Ovary (tissue), 9 donors: ENCODE measurements around the gene SYT2. TPM values are rescaled to one million over a fixed set of nuclear protein-coding genes. Genes with fewer than 3 reads are reported as not detected.
"Not testable (repeated sequence)": the region's sequence is repeated elsewhere in the genome, so short reads cannot be mapped to it uniquely, and the experiment has no call there.

Source experiments
- DNase-seq, 5 donors: peaks; one replicate each; pipeline ENCODE4 v3.0.0-alpha.2; 2019 to 2020
- H3K27ac ChIP-seq, 2 donors: fragments of 200-600 bp; one replicate each; pipeline versions ENCODE4 v1.5.1 to v1.8.0; 2019 to 2022
- H3K27me3 ChIP-seq: fragments of 200-600 bp; one replicate; pipeline ENCODE4 v1.8.0; 2022
- H3K36me3 ChIP-seq: fragments of 200-600 bp; sonication (generic); one replicate; pipeline ENCODE4 v1.5.1; 2019
- H3K4me1 ChIP-seq: one replicate; pipeline ENCODE4 v1.8.1; 2013; ENCODE audit warnings: mild to moderate bottlenecking, moderate library complexity; ENCODE audit not compliant: insufficient read depth
- H3K4me3 ChIP-seq: fragments of 200-600 bp; sonication (generic); one replicate; pipeline ENCODE4 v1.5.1; 2017
- H3K9me3 ChIP-seq, 2 donors: fragments of 200-600 bp in 1 of 2; sonication (generic) in 1 of 2; one replicate each; pipeline versions ENCODE4 v1.5.1 to v1.8.1; 2013 to 2019; ENCODE audit warnings: mild to moderate bottlenecking in 1 of 2, moderate library complexity in 1 of 2
- CTCF ChIP-seq, 3 donors: fragments of 450-650 bp in 2 of 3; fragments of 200-600 bp in 1 of 3; IDR thresholded peaks; one replicate each; pipeline versions ENCODE4 v1.5.1 to v1.8.0; 2016 to 2022; ENCODE audit warnings: antibody characterized with exemption in 3 of 3, mild to moderate bottlenecking in 1 of 3
- EP300 ChIP-seq: sonication (generic); formaldehyde crosslinking; IDR thresholded peaks from one replicate; pipeline ENCODE4 v1.6.1; 2017; ENCODE audit warnings: antibody characterized with exemption
- POLR2A ChIP-seq: fragments of 450-650 bp; IDR thresholded peaks from one replicate; pipeline ENCODE4 v1.6.1; 2017; ENCODE audit warnings: antibody characterized with exemption, mild to moderate bottlenecking, moderate library complexity
- WGBS, 3 donors: extraction: QIAGEN DNeasy Blood & Tissue Kit in 1 of 3; methylation state at CpG; one replicate each; pipeline versions ENCODE4 v1.1.5 to v1.1.7; 2013 to 2017; 5-methylcytosine and 5-hydroxymethylcytosine counted together
- intact Hi-C, 4 donors: fragments of 100-400 bp; cut with DNase I; formaldehyde crosslinking; loops; one replicate each; pipeline versions ENCODE4 v1.11.0 to v1.15.1; 2022 to 2023
- polyA plus RNA-seq, 2 donors: library from polyadenylated mRNA; stranded (reverse); fragments of 200-250 nt in 1 of 2; fragments of 350-450 nt in 1 of 2; fragmentation: Illumina TruSeq in 1 of 2; extraction: RNeasy Lipid Tissue Mini Kit (QIAGEN cat#74804) in 1 of 2; gene quantifications; one replicate each; pipeline ENCODE4 v1.2.3, GENCODE V29; 2013 to 2014
- total RNA-seq, 7 donors: library from RNA; depleted of rRNA in 2 of 7; stranded (reverse); fragments of >200 nt in 2 of 7; fragmentation: NEBNext Ultra II Directional in 3 of 7; extraction: Animal tissue kit (Norgen Biotek cat#: 25700) in 3 of 7; gene quantifications; one replicate each; pipeline versions ENCODE4 v1.1.0 to v1.2.4, GENCODE V29; 2016 to 2023
- donor health status: DM: no; HTN: no; CAD: no; lungs with moderate emphysema.
- donor health status: DM: no; HTN: no; CAD: no.
- donor health status: Bipolar disorder and iron deficiency.
- donor health status: DM: yes; HTN: yes; CAD: no.
- donor health status: DM: no; HTN: no; CAD: no.
- donor health status: DM: yes; HTN: yes; CAD: no.

Gene SYT2
- total and polyA plus RNA-seq, 9 donors, result 0.34 to 5.5 (median 0.57) TPM; not detected in 1

GRCh38 chr1:202733251-202733650 lies 23.0 kb upstream of the SYT2 start:
- Histone ChIP-seq H3K27me3 (no peaks in the 10 kb centered on the region), H3K36me3 (no peaks in the 10 kb centered on the region), H3K4me1 (no peaks in the 10 kb centered on the region), H3K4me3 (no peak overlapping the region), H3K27ac (no peak overlapping the region), H3K9me3 (no peaks in the 10 kb centered on the region)
- TF ChIP-seq CTCF (IDR thresholded peaks at IDR 0.05) (no peak), POLR2A (no peak), EP300 (no peak)
- intact Hi-C loops, result no loop called here
- DNase-seq, result no peak
- 89% methylated on average over 10 of the region's 10 CpGs for WGBS, 3 donors

- intact Hi-C loops, result loop anchor here in 1 of 4 donors (10.0 kb wide), 1 partner anchor 264 kb away; no protein-coding TSS in a partner anchor
- Histone ChIP-seq H3K4me1 (no peaks in the 10 kb centered on the region), H3K27ac (no peak overlapping the region), H3K27me3 (no peaks in the 10 kb centered on the region), H3K4me3 (no peak overlapping the region), H3K9me3 (no peaks in the 10 kb centered on the region), H3K36me3 (no peaks in the 10 kb centered on the region)
- WGBS, 3 donors, result 80 to 84% (median 81%) methylated on average over 4 of the region's 4 CpGs
- no peak for DNase-seq
- TF ChIP-seq CTCF (IDR thresholded peaks at IDR 0.05) (no peak), POLR2A (no peak), EP300 (no peak)
Observed at GRCh38 chr1:202728951-202729350, 18.7 kb upstream of the SYT2 start.

GRCh38 chr1:202725526-202725925 lies 15.3 kb upstream of the SYT2 start:
- intact Hi-C loops, result loop anchor here in 1 of 4 donors (10.0 kb wide), 1 partner anchor 261 kb away; no protein-coding TSS in a partner anchor
- H3K27me3 ChIP-seq, result no peaks in the 10 kb centered on the region
- TF ChIP-seq EP300 (no peak), CTCF (IDR thresholded peaks at IDR 0.05) (no peak), POLR2A (no peak)
- H3K36me3 ChIP-seq, result no peaks in the 10 kb centered on the region
- H3K9me3 ChIP-seq, result no peaks in the 10 kb centered on the region
- no peak overlapping the region for H3K4me3 ChIP-seq
- no peak for DNase-seq
- WGBS, 3 donors, result 86 to 95% (median 87%) methylated on average over 3 of the region's 3 CpGs
- no peak overlapping the region for H3K27ac ChIP-seq
- no peaks in the 10 kb centered on the region for H3K4me1 ChIP-seq

GRCh38 chr1:202723708-202724107 lies 13.5 kb upstream of the SYT2 start:
- H3K4me3 ChIP-seq, result no peak overlapping the region
- H3K27ac ChIP-seq, result no peak overlapping the region
- H3K27me3 ChIP-seq, result no peaks in the 10 kb centered on the region
- 63 to 75% (median 66%) methylated on average over 7 of the region's 7 CpGs for WGBS, 3 donors
- no peaks in the 10 kb centered on the region for H3K4me1 ChIP-seq
- no peaks in the 10 kb centered on the region for H3K36me3 ChIP-seq
- intact Hi-C loops, result loop anchor here in 1 of 4 donors (10.0 kb wide), 1 partner anchor 259 kb away; no protein-coding TSS in a partner anchor
- TF ChIP-seq CTCF (IDR thresholded peaks at IDR 0.05) (no peak), POLR2A (no peak)
- no peaks in the 10 kb centered on the region for H3K9me3 ChIP-seq
- DNase-seq, result no peak

GRCh38 chr1:202723046-202723445 lies 12.8 kb upstream of the SYT2 start:
- not testable (repeated sequence) for H3K36me3 ChIP-seq, H3K4me3 ChIP-seq, DNase-seq, H3K4me1 ChIP-seq, H3K27ac ChIP-seq, H3K27me3 ChIP-seq, H3K9me3 ChIP-seq
- intact Hi-C loops, result loop anchor here in 1 of 4 donors (10.0 kb wide), 1 partner anchor 258 kb away; no protein-coding TSS in a partner anchor
- WGBS, 3 donors, result 71 to 80% (median 73%) methylated on average over 6 of the region's 6 CpGs
